SIG-M5 treated with dmso at 0.1 percent for 504 hours (cell line): ENCODE measurements around the gene DLGAP1.

ENCODE experiments used
- DNase-seq: peaks from one replicate; lab custom pipeline; 2025; ENCODE audit not compliant: unreplicated experiment; lab: John Stamatoyannopoulos, UW

The DLGAP1 gene

DNA sequence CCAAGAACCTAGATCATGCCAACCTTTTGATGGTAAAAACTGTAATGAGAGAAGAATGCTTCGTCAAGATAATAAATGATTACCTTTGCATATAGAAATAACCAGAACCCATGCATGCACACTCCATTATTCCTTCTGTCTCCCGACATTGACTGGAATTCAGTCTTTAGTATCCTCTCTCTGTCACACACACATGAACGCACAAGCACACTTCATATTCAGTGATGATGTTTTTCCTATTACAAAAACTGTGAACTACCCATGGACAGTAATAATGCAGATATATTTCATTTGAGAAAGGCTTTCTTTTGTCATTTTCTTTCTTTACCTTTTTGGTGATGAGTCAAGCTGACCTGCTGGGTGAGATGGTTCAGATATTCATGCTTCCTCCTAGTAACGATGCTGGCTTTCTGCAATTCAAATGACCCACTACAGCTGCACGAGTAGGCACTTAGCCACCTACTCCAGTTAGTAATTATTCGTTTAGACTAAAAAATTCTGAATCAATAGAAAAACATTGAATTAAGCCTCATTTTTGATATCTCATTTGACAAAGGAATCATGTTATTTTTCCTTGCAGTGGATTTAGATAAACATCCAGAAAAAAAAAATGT is 623.0 kb downstream of the DLGAP1 start:
- DNase-seq, result no peak

- DNase-seq, result no peak
Measured at GRCh38 chr18:3830604-3831003, 624.5 kb downstream of the DLGAP1 start.

DNA sequence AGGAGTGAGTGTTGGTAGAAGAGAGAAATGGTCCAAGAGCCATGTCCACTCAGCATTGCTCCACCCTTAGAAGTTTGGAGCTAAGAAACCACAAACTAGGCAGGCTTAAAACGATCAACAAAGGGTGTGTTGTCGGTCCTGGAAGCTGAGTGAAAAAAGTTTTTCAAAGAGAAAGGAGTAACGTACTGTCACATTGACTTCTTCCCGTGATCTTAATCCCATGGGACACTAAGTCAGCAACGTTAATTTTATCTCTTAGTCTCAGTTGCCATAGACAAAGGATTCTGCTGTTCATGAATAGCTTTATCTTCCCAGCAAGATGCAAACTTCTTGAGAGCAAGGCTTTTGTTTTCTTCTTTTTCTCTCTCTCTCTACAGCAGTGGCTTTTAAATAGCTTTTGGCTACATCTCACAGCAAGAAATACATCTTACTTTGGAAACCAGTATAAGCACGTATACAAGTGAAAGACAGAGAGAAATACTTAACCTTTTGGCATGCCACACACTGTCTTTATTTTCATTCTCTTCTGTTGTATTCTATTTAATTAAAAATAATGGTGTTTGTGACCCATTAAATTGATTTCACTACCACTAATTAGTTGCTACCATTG is 627.8 kb downstream of the DLGAP1 start:
- no peak for DNase-seq

GRCh38 chr18:3826021-3826420 is 629.1 kb downstream of the DLGAP1 start:
- DNase-seq, result no peak

DNA sequence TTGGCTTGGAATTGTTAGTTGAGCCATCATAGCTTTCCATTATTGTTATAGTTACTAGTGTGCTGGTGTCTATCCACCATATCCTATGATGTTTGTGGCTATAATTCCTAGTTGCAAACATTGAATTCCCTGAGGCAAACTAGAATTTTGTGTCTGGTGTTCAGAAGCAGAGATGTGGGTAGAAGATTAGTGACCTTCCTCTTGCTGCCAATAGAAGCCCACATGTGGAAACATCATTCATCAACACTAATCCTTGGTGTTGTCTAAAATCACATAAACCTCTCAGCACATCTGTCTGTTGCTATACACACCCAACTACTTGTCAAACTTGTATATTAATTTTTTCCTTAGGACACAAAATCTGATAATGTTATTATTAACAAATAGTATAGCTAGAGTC is 631.0 kb downstream of the DLGAP1 start:
- no peak for DNase-seq

- no peak for DNase-seq
Measured at GRCh38 chr18:3823073-3823472, 632.0 kb downstream of the DLGAP1 start.

- no peak for DNase-seq
Measured at GRCh38 chr18:3821524-3821923, 633.6 kb downstream of the DLGAP1 start.

GRCh38 chr18:3819961-3820360 is 635.1 kb downstream of the DLGAP1 start:
- DNase-seq, result no peak

DNA sequence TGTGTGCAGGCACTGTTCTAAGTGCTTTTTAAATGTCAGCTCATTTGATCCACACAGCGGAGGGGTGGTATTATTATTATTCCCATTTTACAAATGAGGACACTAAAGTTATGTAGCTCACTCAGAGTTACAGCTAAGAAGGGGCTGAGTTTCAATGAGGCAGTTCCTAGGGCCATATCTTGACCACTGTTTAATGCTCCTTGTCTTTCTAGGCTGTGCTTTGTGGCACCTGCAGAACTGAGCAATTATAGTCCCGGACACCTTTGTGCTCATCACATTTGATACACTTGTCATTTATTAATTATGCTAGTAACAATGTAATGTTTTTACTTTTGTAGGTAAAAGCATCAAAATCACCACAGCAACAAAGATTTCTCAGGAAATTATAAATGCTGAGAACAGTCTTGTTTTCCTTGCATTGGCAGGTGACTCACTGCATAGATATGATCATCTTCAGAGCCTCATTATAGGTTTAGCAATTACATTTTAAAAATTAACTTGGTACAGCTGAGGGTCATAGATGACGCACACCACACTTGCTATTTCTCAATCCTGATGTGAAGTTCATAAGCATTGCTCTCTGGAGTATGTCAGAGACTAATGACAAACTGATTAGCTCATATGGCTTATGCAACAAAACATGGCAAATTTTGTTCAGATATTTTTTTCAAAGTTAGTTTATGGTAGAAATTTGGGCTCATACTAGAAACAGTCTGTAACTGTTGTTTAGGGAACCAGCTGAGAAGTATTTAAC is 638.3 kb downstream of the DLGAP1 start:
- no peak for DNase-seq

GRCh38 chr18:3815991-3816390 is 639.1 kb downstream of the DLGAP1 start:
- DNase-seq, result no peak

- no peak for DNase-seq
Measured at GRCh38 chr18:3814816-3815215, 640.3 kb downstream of the DLGAP1 start.

DNA sequence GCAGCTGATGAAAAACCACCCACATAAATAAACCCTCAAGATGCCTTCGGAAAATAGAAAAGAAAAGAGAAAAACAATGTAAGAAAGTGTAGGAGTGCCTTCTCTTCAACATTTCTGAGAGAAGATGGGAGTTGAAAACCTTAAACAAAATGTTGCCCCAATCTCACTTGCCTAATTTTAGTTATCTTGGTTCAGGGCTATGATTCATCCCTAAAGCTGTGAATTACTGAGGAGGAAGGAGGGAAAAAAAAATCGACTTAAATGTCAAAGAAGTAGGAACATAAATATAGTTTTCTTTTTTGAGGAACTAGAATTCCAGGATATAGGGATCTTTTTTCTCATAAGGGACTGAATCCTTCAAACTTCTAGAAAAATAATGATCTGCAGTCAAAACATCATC is 644.8 kb downstream of the DLGAP1 start:
- DNase-seq, result no peak

DNA sequence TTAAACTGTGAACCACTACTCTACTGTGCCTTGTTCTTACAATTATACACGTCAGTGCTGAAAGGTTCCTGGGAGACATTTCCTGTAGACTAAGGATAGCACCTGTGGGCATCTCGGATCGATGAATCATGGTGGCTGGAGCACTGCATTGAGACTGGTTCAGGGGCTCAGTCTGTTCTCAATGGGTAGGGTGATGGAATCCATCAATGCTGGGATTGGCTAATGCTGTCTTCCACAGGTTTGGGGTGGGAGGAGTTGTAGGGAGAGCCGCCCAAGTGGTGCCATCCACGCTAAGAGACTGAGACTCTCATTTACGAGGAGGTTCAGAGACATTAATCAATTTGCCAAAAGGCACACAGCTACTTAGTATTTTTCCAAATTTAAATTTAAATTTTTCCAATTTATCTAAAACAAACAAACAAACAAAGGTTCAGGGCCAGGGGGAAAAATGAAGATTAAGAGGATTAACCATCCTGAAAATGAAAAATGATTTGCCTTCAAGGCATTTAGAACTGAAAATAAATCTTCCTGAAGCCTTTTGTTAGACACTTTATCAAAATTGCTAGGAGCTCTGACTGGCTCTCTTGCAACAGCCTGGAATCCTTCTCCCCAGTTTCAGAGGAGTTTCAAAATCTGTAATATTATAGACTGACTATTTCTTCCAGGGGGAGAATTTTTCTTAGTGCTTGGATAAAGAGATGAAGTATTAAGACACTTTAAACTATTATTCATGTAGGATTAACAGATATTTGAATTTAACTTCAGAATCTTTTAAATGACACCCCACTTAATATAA is 645.9 kb downstream of the DLGAP1 start:
- DNase-seq, result no peak

GRCh38 chr18:3806656-3807055 is 648.5 kb downstream of the DLGAP1 start:
- no peak for DNase-seq

GRCh38 chr18:3804336-3804735 is 650.8 kb downstream of the DLGAP1 start:
- no peak for DNase-seq

DNA sequence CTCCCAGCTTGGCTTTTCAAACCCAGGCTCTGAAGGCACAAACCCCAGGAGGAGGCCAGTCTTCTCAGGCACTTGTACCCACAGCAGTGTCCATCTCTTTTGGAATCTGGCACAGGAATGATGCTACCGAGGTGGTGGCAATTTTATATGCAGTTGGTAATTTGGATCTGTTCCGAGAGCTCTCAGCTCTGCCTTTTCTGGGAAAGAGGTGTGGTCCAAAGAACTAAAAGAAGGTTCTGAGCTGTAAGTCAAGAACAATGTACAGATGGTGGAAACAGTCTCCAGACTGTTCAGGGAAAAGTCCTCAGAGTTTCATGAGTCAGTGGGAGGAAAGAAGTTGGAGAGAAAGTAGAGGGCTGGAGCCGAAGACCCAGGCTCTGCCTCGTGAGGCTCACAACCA is 651.8 kb downstream of the DLGAP1 start:
- no peak for DNase-seq

GRCh38 chr18:3799515-3799914 is 655.6 kb downstream of the DLGAP1 start:
- no peak for DNase-seq

DNA sequence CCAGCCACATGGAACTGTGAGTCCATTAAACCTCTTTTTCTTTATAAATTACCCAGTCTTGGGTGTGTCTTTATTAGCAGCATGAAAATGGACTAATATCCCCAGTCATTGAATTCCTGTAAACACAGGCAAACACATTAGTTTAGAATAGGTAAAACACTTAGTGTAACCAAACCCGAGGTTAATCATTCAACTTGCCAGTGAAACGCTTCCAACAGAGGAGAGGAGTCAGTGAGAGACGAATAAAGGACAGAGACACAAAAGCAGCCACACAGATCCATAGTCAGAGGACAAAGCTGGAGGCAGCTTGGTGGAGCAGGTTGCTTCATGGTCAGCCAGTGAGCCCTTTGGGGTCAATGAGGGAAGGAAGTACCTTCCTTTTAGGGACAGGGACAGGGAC is 657.1 kb downstream of the DLGAP1 start:
- no peak for DNase-seq

DNA sequence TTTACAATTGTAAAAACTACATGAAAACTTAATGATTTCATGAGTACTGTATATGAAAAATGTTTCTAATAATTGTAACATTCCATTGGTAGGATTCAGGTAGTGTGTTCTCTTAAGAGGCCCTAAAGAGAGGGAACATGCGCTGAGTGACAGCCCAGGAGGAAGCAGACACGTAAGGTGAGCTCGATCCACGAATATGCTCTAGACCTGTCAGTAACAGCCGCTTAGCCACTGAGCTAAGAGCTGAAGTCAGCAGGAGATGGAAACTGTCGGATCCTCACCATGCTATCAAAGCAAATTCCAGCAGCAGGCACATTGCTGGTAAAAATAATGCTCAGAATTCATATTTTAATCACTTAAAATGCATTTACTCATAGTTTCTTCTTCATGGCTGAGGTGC is 658.7 kb downstream of the DLGAP1 start:
- DNase-seq, result no peak

- no peak for DNase-seq
Measured at GRCh38 chr18:3794537-3795348, 660.4 kb downstream of the DLGAP1 start.

GRCh38 chr18:3793545-3793944 is 661.6 kb downstream of the DLGAP1 start:
- no peak for DNase-seq
